ENCODE results near the gene ETNPPL. TPM values are rescaled to one million over a fixed set of nuclear protein-coding genes. Genes with fewer than 3 reads are reported as not detected.

Gene ETNPPL
- total and polyA plus RNA-seq, 2 donors (not counting 3 experiments of a cell fraction or from before 2014, with no cell fraction given) = not detected

DNA sequence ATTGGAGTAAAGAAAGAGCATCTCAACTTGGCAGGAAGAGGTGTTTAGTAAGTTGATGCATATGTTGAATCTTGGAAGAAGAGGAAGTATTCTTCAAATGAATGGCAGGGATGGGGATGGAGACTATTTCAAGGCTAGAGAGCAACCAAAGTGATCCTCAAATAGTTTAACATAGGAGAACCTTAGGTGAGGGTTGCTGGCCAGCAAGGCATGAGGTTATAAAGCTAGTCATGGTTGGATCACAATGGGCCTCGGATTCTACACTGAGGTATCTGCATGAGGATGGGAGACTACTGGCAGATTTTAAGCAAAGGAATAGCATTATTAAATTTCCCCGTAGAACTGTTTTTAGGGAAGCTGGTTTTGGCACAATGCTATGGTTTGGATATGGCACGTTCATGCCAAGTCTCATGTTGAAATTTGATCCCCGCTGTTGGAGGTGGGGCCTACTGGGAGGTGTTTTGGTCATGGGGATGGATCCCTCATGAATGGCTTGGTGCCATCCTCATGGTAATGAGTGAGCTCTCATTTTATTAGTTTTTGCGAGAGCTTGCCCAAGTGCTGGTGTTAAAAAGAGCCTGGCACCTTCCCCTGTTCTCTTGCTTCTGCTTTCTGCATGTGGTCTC, 41.9 kb upstream of the ETNPPL start:
- H3K27ac ChIP-seq (ENCODE audit: insufficient read depth, low read depth, low read length) = no peak overlapping the region
- DNase-seq (ENCODE audit: low read depth, low spot score) (no peak), FAIRE-seq (no peak)
- H3K4me2 ChIP-seq (ENCODE audit: insufficient read depth, low read length) = no peak overlapping the region
- no peaks in the 10 kb centered on the region for H3K9me3 ChIP-seq (replicated peaks; ENCODE audit: control insufficient read depth, insufficient read depth, low read length)
- no peaks in the 10 kb centered on the region for H4K20me1 ChIP-seq (replicated peaks; ENCODE audit: control insufficient read depth, extremely low read depth, insufficient read depth, low read length)
- H3K36me3 ChIP-seq (ENCODE audit: control insufficient read depth in 2 of 2, extremely low read depth in 1 of 2, insufficient read depth in 2 of 2, low read length in 2 of 2) = no peaks in the 10 kb centered on the region
- no peak overlapping the region for H3K9ac ChIP-seq (replicated peaks; ENCODE audit: extremely low read depth, insufficient read depth, low read length)
- intact Hi-C loops (cut with micrococcal nuclease) (no loop called here), dilution Hi-C loops (cut with MboI; ENCODE audit: extremely low pct_ligation_motif_present, low sequenced_read_pairs) (no loop called here)
- CTCF ChIA-PET = no interaction called here
- no peak overlapping the region for H3K4me3 ChIP-seq (replicated peaks in 1 of 3; ENCODE audit: insufficient read depth in 1 of 3, low read depth in 1 of 3, low read length in 3 of 3)
- TF ChIP-seq GATA2 (IDR thresholded peaks at IDR 0.05; ENCODE audit: insufficient read depth, insufficient read length, low read depth, low read length) = no peak
- no peak for TF ChIP-seq EZH2 (IDR thresholded peaks at IDR 0.05; ENCODE audit: borderline replicate concordance, low read depth, low read length, severe bottlenecking)
- TF ChIP-seq FOS (IDR thresholded peaks at IDR 0.05; ENCODE audit: borderline replicate concordance, insufficient read depth, low read length) = no peak
- TF ChIP-seq, protein P1, sequence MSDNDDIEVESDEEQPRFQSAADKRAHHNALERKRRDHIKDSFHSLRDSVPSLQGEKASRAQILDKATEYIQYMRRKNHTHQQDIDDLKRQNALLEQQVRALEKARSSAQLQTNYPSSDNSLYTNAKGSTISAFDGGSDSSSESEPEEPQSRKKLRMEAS (IDR thresholded peaks at IDR 0.05; ENCODE audit: insufficient read depth, insufficient read length) = no peak
- TF ChIP-seq MYC (IDR thresholded peaks at IDR 0.05; ENCODE audit: low read depth, low read length) = no peak
- TF ChIP-seq POLR2AphosphoS5 (IDR thresholded peaks at IDR 0.05; ENCODE audit: insufficient read depth, low read depth, low read length) = no peak
- TF ChIP-seq, protein P2, sequence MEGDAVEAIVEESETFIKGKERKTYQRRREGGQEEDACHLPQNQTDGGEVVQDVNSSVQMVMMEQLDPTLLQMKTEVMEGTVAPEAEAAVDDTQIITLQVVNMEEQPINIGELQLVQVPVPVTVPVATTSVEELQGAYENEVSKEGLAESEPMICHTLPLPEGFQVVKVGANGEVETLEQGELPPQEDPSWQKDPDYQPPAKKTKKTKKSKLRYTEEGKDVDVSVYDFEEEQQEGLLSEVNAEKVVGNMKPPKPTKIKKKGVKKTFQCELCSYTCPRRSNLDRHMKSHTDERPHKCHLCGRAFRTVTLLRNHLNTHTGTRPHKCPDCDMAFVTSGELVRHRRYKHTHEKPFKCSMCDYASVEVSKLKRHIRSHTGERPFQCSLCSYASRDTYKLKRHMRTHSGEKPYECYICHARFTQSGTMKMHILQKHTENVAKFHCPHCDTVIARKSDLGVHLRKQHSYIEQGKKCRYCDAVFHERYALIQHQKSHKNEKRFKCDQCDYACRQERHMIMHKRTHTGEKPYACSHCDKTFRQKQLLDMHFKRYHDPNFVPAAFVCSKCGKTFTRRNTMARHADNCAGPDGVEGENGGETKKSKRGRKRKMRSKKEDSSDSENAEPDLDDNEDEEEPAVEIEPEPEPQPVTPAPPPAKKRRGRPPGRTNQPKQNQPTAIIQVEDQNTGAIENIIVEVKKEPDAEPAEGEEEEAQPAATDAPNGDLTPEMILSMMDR (IDR thresholded peaks at IDR 0.05; ENCODE audit: extremely low read depth in 1 of 2, insufficient read depth in 1 of 2, low read depth in 1 of 2, low read length in 2 of 2) = no peak
- no peak for TF ChIP-seq JUN (IDR thresholded peaks at IDR 0.05; ENCODE audit: borderline replicate concordance, insufficient read depth, insufficient read length, low read depth)
- no peak for TF ChIP-seq POLR2A (IDR thresholded peaks at IDR 0.05; ENCODE audit: low read depth, low read length)
- H3K4me1 ChIP-seq (ENCODE audit: control insufficient read depth, extremely low read depth, insufficient read depth, low read length) = no peaks in the 10 kb centered on the region
- no TSS peak for BruUV-seq (replicated peaks)
- H3K9me1 ChIP-seq (replicated peaks; ENCODE audit: control insufficient read depth, extremely low read depth, insufficient read depth, low read length) = no peaks in the 10 kb centered on the region
- H2AFZ ChIP-seq (ENCODE audit: low read depth, low read length) = no peak overlapping the region
- H3K27me3 ChIP-seq (ENCODE audit: control insufficient read depth in 2 of 2, insufficient read depth in 2 of 2, low read length in 2 of 2) = no peaks in the 10 kb centered on the region
- no peaks in the 10 kb centered on the region for H3K79me2 ChIP-seq (ENCODE audit: control insufficient read depth, insufficient read depth, low read length)
- POLR2A ChIA-PET = no interaction called here

Data from endothelial cell of umbilical vein (primary cell).